Endothelial cell of umbilical vein (primary cell): Measurements from ENCODE around the gene EVX1. TPM values are rescaled to one million over a fixed set of nuclear protein-coding genes. Genes with fewer than 3 reads are reported as not detected.
A peak's percentile ranks its signal among the peaks of the same experiment; 100 is the strongest.

Source experiments
- BruUV-seq: library from RNA; stranded (reverse); fragments of 400-500 nt; replicated peaks from 2 replicates; lab custom pipeline; 2021; lab: Mats Ljungman, UMichigan
- CTCF ChIA-PET: fragments of 300-600, 350-600 bp; sonication (Branson Sonifier 250); formaldehyde crosslinking; loops from one replicate; lab custom pipeline; 2021; ENCODE audit warnings: antibody characterized with exemption, inconsistent platforms; lab: Charles Lee
- POLR2A ChIA-PET: fragments of 300-600, 350-600 bp; sonication (Branson Sonifier 250); formaldehyde crosslinking; loops from one replicate; lab custom pipeline; 2021; ENCODE audit warnings: antibody characterized with exemption, inconsistent platforms; lab: Charles Lee
- DNase-seq: peaks from one replicate; pipeline ENCODE4 v3.0.0-alpha.2; 2011; ENCODE audit warnings: low read depth, low spot score
- FAIRE-seq: peaks from 2 replicates; lab custom pipeline; 2011; peaks lifted over from hg19 to GRCh38; lab: Jason Lieb, UNC
- H2AFZ ChIP-seq: 2 replicates; pipeline ENCODE4 v1.6.0; 2012; ENCODE audit warnings: low read depth, low read length, control low read depth, inconsistent platforms
- H3K27ac ChIP-seq: 2 replicates; pipeline ENCODE4 v1.5.1; 2011; ENCODE audit warnings: low read depth, mild to moderate bottlenecking, control low read depth, low read length, moderate library complexity; ENCODE audit not compliant: insufficient read depth
- H3K27me3 ChIP-seq, 2 experiments: 2 replicates each; pipeline versions ENCODE4 v1.6.0 to v1.6.1; 2011; ENCODE audit warnings: low read length in 2 of 2, mixed read lengths in 1 of 2; ENCODE audit not compliant: control insufficient read depth in 2 of 2, insufficient read depth in 2 of 2
- H3K36me3 ChIP-seq, 2 experiments: 2 replicates in 1 of 2; 3 replicates in 1 of 2; pipeline ENCODE4 v1.5.1; 2011; ENCODE audit warnings: low read length in 2 of 2, mild to moderate bottlenecking in 1 of 2, moderate library complexity in 1 of 2; ENCODE audit not compliant: control insufficient read depth in 2 of 2, insufficient read depth in 2 of 2; ENCODE audit errors: extremely low read depth in 1 of 2
- H3K4me1 ChIP-seq: 3 replicates; pipeline ENCODE4 v1.5.1; 2011; ENCODE audit warnings: mild to moderate bottlenecking, low read length; ENCODE audit not compliant: control insufficient read depth, insufficient read depth; ENCODE audit errors: extremely low read depth
- H3K4me2 ChIP-seq: 2 replicates; pipeline ENCODE4 v1.6.1; 2011; ENCODE audit warnings: low read length, control low read depth, mixed read lengths; ENCODE audit not compliant: insufficient read depth
- H3K4me3 ChIP-seq, 3 experiments: fragments of 200-600 bp in 1 of 3; sonication (generic), shearing (Covaris generic) in 1 of 3; replicated peaks in 1 of 3; 2 replicates each; pipeline ENCODE4 v1.5.1; 2011 to 2016; ENCODE audit warnings: control low read depth in 3 of 3, low read length in 3 of 3, mild to moderate bottlenecking in 2 of 3, inconsistent platforms in 1 of 3, low read depth in 1 of 3, moderate library complexity in 1 of 3; ENCODE audit not compliant: insufficient read depth in 1 of 3
- H3K79me2 ChIP-seq: 2 replicates; pipeline ENCODE4 v1.6.0; 2012; ENCODE audit warnings: low read length, inconsistent platforms; ENCODE audit not compliant: control insufficient read depth, insufficient read depth
- H3K9ac ChIP-seq: replicated peaks from 2 replicates; pipeline ENCODE3; 2011; ENCODE audit warnings: low read length, control low read depth; ENCODE audit not compliant: insufficient read depth; ENCODE audit errors: extremely low read depth
- H3K9me1 ChIP-seq: replicated peaks from 3 replicates; pipeline ENCODE4 v1.6.0; 2011; ENCODE audit warnings: mild to moderate bottlenecking, low read length; ENCODE audit not compliant: control insufficient read depth, insufficient read depth; ENCODE audit errors: extremely low read depth
- H3K9me3 ChIP-seq: replicated peaks from 2 replicates; pipeline ENCODE4 v1.5.1; 2012; ENCODE audit warnings: low read length, inconsistent platforms; ENCODE audit not compliant: control insufficient read depth, insufficient read depth
- H4K20me1 ChIP-seq: replicated peaks from 2 replicates; pipeline ENCODE3; 2011; ENCODE audit warnings: mild to moderate bottlenecking, low read length; ENCODE audit not compliant: control insufficient read depth, insufficient read depth; ENCODE audit errors: extremely low read depth
- CTCF ChIP-seq, 2 donors: IDR thresholded peaks; 1 replicate in 1 of 2; 2 replicates in 1 of 2; pipeline ENCODE4 v1.5.1; 2011; ENCODE audit warnings: low read length in 2 of 2, mild to moderate bottlenecking in 2 of 2, moderate library complexity in 2 of 2, control low read depth in 1 of 2, inconsistent platforms in 1 of 2, low read depth in 1 of 2; ENCODE audit not compliant: insufficient read depth in 1 of 2; ENCODE audit errors: extremely low read depth in 1 of 2
- EZH2 ChIP-seq: IDR thresholded peaks from 2 replicates; pipeline ENCODE4 v1.6.1; 2012; ENCODE audit warnings: borderline replicate concordance, low read depth, mild to moderate bottlenecking, moderate library complexity, low read length, inconsistent platforms; ENCODE audit not compliant: severe bottlenecking
- FOS ChIP-seq: IDR thresholded peaks from 2 replicates; pipeline ENCODE4 v1.6.1; 2011; ENCODE audit warnings: mild to moderate bottlenecking, low read length, moderate library complexity, borderline replicate concordance; ENCODE audit not compliant: insufficient read depth
- GATA2 ChIP-seq: IDR thresholded peaks from 2 replicates; pipeline ENCODE4 v1.7.0; 2011; ENCODE audit warnings: low read depth, mild to moderate bottlenecking, moderate library complexity, mixed read lengths, low read length; ENCODE audit not compliant: insufficient read length, insufficient read depth
- JUN ChIP-seq: IDR thresholded peaks from 2 replicates; pipeline ENCODE4 v1.6.1; 2011; ENCODE audit warnings: borderline replicate concordance, low read depth; ENCODE audit not compliant: insufficient read length, insufficient read depth
- MYC ChIP-seq: IDR thresholded peaks from one replicate; pipeline ENCODE4 v1.6.1; 2011; ENCODE audit warnings: mild to moderate bottlenecking, low read depth, low read length
- dilution Hi-C: fragments of 300-500 bp; cut with MboI; formaldehyde crosslinking; loops from one replicate; pipeline ENCODE4 v1.15.0; 2019; ENCODE audit warnings: low sequenced_read_pairs; ENCODE audit not compliant: extremely low pct_ligation_motif_present
- intact Hi-C: fragments of 100-400 bp; cut with micrococcal nuclease; formaldehyde crosslinking; loops from one replicate; pipeline ENCODE4 v1.10.0; 2022
- polyA plus RNA-seq, 4 experiments: library from polyadenylated mRNA; depleted of rRNA in 3 of 4; stranded (reverse) in 3 of 4; unstranded in 1 of 4; fragments of >200 nt; gene quantifications; 2 replicates each; pipeline versions ENCODE4 v1.2.1 to v1.2.3, GENCODE V29; 2011 to 2012; ENCODE audit warnings: missing spikeins in 1 of 4
- total RNA-seq: library from RNA; stranded (reverse); gene quantifications from 2 replicates; pipeline ENCODE4 v1.2.3, GENCODE V29; 2021

EVX1 gene
- total and polyA plus RNA-seq, 2 donors (not counting 3 experiments of a cell fraction or from before 2014, with no cell fraction given): not detected

- ChIA-PET CTCF (interaction anchor here (0.6 kb wide), 1 partner anchor 392 kb away, joined by 4 read pairs; no protein-coding TSS in a partner anchor), POLR2A (no interaction called here)
- Histone ChIP-seq H3K36me3 (no peaks in the 10 kb centered on the region), H3K27ac (no peak overlapping the region), H3K79me2 (no peaks in the 10 kb centered on the region), H2AFZ (peak overlapping the region; percentile 34), H3K9me1 (no peaks in the 10 kb centered on the region), H3K9ac (no peak overlapping the region), H4K20me1 (no peaks in the 10 kb centered on the region), H3K4me1 (peaks cover 12% of the 10 kb centered on the region), H3K4me2 (no peak overlapping the region), H3K4me3 (no peak overlapping the region), H3K27me3 (peaks cover 65% of the 10 kb centered on the region in 2 experiments), H3K9me3 (no peaks in the 10 kb centered on the region)
- DNase-seq (no peak), FAIRE-seq (no peak)
- BruUV-seq: no TSS peak
- no peak for TF ChIP-seq CTCF (IDR thresholded peaks at IDR 0.05; ENCODE audit: extremely low read depth in 1 of 2, insufficient read depth in 1 of 2, low read depth in 1 of 2, low read length in 2 of 2)
- no peak for TF ChIP-seq JUN
- no peak for TF ChIP-seq MYC
- TF ChIP-seq FOS: no peak
- TF ChIP-seq GATA2: no peak
- TF ChIP-seq EZH2: no peak
- dilution Hi-C loops: no loop called here
- intact Hi-C loops: loop anchor here (5.0 kb wide), 1 partner anchor 864 kb away; no protein-coding TSS in a partner anchor
Observed at GRCh38 chr7:27213433-27214238, 29.0 kb upstream of the EVX1 start.
